Activated naive CD4-positive, alpha-beta T cell treated with anti-CD3 and anti-CD28 coated beads, Interleukin-2, amount 10 ng/mL, durations not matched to agents 7 days and 5 days (primary cell): Measurements from ENCODE around the gene CAMK2B.

ENCODE experiments used
- CTCF ChIA-PET: fragments of 350-600 bp; sonication (Branson Sonifier 250); formaldehyde crosslinking; loops from one replicate; lab custom pipeline; 2021; ENCODE audit warnings: antibody characterized with exemption; lab: Charles Lee
- DNase-seq: peaks from one replicate; pipeline ENCODE4 v3.0.0-alpha.2; 2020
- H3K27ac Mint-ChIP-seq: one replicate; pipeline ENCODE4 v1.8.0; 2021; ENCODE audit warnings: mild to moderate bottlenecking, moderate library complexity, mixed read lengths
- H3K27me3 Mint-ChIP-seq: one replicate; pipeline ENCODE4 v1.8.0; 2021; ENCODE audit warnings: mild to moderate bottlenecking, mixed read lengths
- H3K36me3 Mint-ChIP-seq: one replicate; pipeline ENCODE4 v1.8.0; 2021; ENCODE audit warnings: mixed read lengths
- H3K4me1 Mint-ChIP-seq: one replicate; pipeline ENCODE4 v1.8.0; 2021; ENCODE audit warnings: mixed read lengths
- H3K4me3 Mint-ChIP-seq: one replicate; pipeline ENCODE4 v1.8.0; 2021; ENCODE audit warnings: mild to moderate bottlenecking, moderate library complexity, mixed read lengths
- H3K9me3 Mint-ChIP-seq: one replicate; pipeline ENCODE4 v1.8.0; 2021; ENCODE audit warnings: mixed read lengths

CAMK2B gene

GRCh38 chr7:44273681-44274622 lies 51.4 kb downstream of the CAMK2B start:
- Mint-ChIP-seq H3K27me3 (peaks cover 20% of the 10 kb centered on the region), H3K36me3 (no peaks in the 10 kb centered on the region), H3K27ac (no peak overlapping the region), H3K9me3 (no peaks in the 10 kb centered on the region), H3K4me1 (no peaks in the 10 kb centered on the region), H3K4me3 (no peak overlapping the region)
- no peak for DNase-seq
- CTCF ChIA-PET: interaction anchor here (0.7 kb wide), 1 partner anchor 33 kb away, joined by 3 read pairs; no protein-coding TSS in a partner anchor

DNA sequence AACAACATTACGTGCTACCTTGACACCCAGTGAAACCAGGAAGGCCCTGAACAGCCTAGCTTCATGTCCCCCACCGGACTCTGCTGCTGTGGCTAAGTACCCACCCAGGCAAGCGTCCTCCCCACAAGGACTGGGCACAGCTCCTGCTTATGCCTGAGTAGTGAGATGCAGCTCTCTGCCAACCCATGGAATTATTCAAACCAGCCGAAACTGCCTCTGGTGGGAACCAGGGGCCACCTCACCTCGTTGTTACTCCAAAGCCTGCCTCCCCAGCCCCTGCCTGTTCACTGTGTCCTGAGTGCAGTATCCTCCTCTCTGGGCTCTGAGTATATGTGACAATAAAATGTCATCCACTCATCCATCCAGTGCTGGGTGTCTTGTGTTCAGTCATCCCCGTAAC lies 52.4 kb downstream of the CAMK2B start:
- no peak for DNase-seq
- CTCF ChIA-PET: no interaction called here
- Mint-ChIP-seq H3K27ac (no peak overlapping the region), H3K9me3 (no peaks in the 10 kb centered on the region), H3K4me3 (no peak overlapping the region), H3K4me1 (no peaks in the 10 kb centered on the region), H3K27me3 (peaks cover 24% of the 10 kb centered on the region), H3K36me3 (no peaks in the 10 kb centered on the region)

DNA sequence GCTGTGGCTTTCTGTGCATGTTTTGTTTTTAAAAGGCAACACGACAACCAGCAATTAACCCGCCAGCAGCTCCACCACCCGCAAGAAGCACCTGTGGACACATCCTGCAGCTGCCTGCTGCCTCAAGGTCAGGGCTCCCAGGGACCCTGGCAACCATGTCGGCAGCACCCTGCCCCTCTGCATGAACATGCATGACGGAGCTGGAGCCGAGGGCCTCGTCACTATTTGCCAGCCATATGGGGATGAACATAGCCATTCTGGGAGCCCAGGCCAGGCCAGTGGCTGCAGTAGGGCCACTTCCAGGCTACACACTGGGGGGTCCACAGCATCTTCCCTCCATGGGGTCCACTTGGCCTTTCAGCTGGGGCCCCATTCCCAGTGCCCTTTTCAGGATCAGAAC lies 52.9 kb downstream of the CAMK2B start:
- Mint-ChIP-seq H3K36me3 (no peaks in the 10 kb centered on the region), H3K27ac (no peak overlapping the region), H3K27me3 (peaks cover 26% of the 10 kb centered on the region), H3K9me3 (no peaks in the 10 kb centered on the region), H3K4me1 (no peaks in the 10 kb centered on the region), H3K4me3 (no peak overlapping the region)
- CTCF ChIA-PET: no interaction called here
- no peak for DNase-seq

DNA sequence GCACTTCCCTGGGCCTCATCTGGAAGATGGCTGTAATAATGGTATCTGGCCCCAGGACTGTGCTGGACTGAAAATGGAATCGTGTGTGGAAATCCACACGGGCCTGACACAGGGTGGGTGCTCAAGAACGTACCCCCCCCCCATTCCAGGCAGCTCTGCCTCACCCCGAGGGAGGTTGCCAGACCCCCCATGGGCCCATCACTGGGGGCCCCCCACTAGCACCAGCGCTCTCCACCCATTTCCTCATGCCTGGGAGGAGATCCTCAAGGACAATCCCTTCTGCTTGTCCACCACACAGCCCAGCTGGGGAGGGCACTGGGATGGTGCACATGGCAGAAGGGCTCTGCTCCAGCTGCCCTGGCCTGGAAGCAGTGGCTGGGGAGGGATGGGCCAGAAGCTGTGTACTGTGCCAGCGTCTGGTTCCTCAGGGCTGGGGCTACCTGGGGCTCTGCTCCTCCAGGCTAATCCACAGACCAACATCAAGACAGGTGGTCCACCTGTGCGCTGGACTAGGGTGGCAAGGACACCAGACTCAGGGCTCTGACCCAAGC lies 55.4 kb downstream of the CAMK2B start:
- no peaks in the 10 kb centered on the region for H3K9me3 Mint-ChIP-seq
- peaks cover 27% of the 10 kb centered on the region for H3K27me3 Mint-ChIP-seq
- DNase-seq: no peak
- no peak overlapping the region for H3K4me3 Mint-ChIP-seq
- no peaks in the 10 kb centered on the region for H3K36me3 Mint-ChIP-seq
- H3K27ac Mint-ChIP-seq: no peak overlapping the region
- CTCF ChIA-PET: interaction anchor here (0.6 to 1.3 kb wide), 2 partner anchors 23 to 294 kb away, joined by 3 read pairs; no protein-coding TSS in a partner anchor
- no peaks in the 10 kb centered on the region for H3K4me1 Mint-ChIP-seq

DNA sequence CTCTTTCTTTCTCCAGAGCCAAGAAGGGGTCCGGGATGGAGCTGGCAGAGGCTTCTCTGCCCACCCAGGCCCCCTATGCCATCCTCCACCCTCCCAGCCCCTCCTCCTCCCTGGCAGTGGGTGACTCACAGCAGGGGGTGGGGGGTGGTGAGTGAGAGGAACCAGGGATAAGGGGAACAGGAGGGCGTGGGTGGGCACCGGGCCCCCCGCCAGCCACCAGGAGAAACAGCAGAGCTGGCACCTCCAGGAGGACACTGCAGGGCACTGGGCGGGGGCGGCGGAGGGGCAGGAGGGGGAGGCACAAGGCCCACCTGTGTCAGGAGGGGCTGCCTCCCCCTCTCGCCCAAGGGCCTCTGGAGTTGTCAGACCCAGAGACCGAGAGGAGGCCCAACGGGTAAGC lies 56.0 kb downstream of the CAMK2B start:
- Mint-ChIP-seq H3K27me3 (peaks cover 33% of the 10 kb centered on the region), H3K4me3 (no peak overlapping the region), H3K9me3 (no peaks in the 10 kb centered on the region), H3K36me3 (no peaks in the 10 kb centered on the region), H3K27ac (no peak overlapping the region), H3K4me1 (no peaks in the 10 kb centered on the region)
- CTCF ChIA-PET: interaction anchor here (0.6 to 1.3 kb wide), 2 partner anchors 23 to 295 kb away, joined by 3 read pairs; no protein-coding TSS in a partner anchor
- no peak for DNase-seq

DNA sequence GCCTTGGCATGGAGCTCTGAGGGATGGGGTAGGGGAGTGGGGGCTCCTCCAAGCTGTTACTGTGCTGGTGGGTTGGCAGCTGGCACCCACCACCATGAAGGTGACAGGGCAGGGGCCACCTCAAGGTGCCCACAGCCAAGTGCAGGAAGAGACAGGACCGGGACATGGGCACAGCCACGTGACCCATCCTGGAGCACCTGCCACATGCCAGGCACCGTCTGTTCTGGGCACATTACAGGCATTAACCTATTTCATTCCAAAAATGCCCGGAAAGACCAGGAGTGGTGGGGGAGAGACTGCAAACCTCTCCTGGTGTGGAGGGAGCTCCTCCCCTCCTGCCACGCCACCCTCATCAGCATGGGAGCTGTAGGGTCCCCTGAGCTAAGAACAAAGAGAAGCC lies 56.7 kb downstream of the CAMK2B start:
- DNase-seq: no peak
- H3K36me3 Mint-ChIP-seq: no peaks in the 10 kb centered on the region
- no peaks in the 10 kb centered on the region for H3K9me3 Mint-ChIP-seq
- H3K27ac Mint-ChIP-seq: no peak overlapping the region
- CTCF ChIA-PET: interaction anchor here (1.3 kb wide), 1 partner anchor 296 kb away, joined by 3 read pairs; no protein-coding TSS in a partner anchor
- H3K27me3 Mint-ChIP-seq: peaks cover 33% of the 10 kb centered on the region
- H3K4me1 Mint-ChIP-seq: no peaks in the 10 kb centered on the region
- H3K4me3 Mint-ChIP-seq: no peak overlapping the region

DNA sequence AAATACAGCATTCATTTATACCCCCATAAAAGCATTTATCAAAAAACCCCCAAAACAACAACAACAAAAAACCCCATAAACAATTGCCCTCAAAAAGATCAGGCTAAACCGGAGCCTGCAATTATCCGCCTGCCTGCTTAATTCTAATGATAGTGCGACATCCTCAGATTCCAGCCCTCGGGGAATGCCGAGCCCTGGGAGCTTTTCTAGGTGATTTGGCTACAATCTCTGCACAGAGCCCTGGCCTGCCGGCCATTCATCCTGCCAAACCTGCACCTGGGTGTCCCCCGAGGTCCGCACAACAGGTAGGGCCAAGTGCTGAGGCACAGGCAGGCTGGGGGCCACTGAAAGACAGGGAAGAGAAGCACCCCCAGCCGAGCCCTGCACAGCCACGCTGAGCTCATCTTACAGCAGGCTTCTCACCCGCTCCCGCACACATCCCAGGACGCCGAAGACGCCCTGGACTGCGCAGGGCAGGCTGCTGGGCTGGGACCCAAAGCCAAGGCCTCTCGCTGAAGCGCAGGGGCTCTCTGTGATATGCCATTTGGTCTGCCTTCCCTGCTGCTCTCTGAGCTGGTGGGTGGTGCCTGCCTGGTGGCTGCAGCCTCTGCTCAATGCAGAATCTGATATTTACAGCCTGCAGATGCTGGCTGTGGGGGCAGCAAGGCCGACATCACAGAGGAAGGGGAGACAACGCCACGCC lies 57.5 kb downstream of the CAMK2B start:
- no peaks in the 10 kb centered on the region for H3K4me1 Mint-ChIP-seq
- CTCF ChIA-PET: no interaction called here
- no peaks in the 10 kb centered on the region for H3K9me3 Mint-ChIP-seq
- H3K36me3 Mint-ChIP-seq: no peaks in the 10 kb centered on the region
- H3K27ac Mint-ChIP-seq: peak overlapping the region; percentile 52
- H3K27me3 Mint-ChIP-seq: peaks cover 35% of the 10 kb centered on the region
- no peak for DNase-seq
- H3K4me3 Mint-ChIP-seq: no peak overlapping the region

GRCh38 chr7:44267178-44267577 lies 58.2 kb downstream of the CAMK2B start:
- Mint-ChIP-seq H3K27ac (no peak overlapping the region), H3K36me3 (no peaks in the 10 kb centered on the region), H3K4me1 (no peaks in the 10 kb centered on the region), H3K9me3 (no peaks in the 10 kb centered on the region), H3K4me3 (no peak overlapping the region), H3K27me3 (peaks cover 35% of the 10 kb centered on the region)
- no peak for DNase-seq
- CTCF ChIA-PET: no interaction called here

DNA sequence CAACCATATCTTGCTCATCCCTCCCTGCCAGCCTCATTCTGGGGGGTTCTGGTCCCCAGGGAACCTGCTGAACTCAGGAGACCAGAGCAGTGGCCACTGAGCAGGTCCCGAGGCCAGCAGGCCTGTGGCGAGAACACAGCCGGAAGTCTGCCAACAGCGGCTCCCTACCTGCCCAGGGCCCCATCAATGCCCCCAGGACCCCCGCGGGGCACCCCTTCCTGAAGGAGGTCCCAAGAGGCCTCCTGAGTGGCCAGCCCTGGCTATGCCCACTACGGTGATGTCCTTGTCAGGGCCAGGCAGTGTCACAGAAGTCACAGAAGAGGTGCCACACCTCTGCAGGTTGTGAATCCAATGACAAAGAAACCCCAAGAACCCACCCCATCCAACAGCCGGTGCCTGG lies 58.9 kb downstream of the CAMK2B start:
- no peak overlapping the region for H3K4me3 Mint-ChIP-seq
- CTCF ChIA-PET: no interaction called here
- H3K27ac Mint-ChIP-seq: no peak overlapping the region
- DNase-seq: no peak
- H3K4me1 Mint-ChIP-seq: no peaks in the 10 kb centered on the region
- peaks cover 35% of the 10 kb centered on the region for H3K27me3 Mint-ChIP-seq
- no peaks in the 10 kb centered on the region for H3K9me3 Mint-ChIP-seq
- H3K36me3 Mint-ChIP-seq: no peaks in the 10 kb centered on the region

DNA sequence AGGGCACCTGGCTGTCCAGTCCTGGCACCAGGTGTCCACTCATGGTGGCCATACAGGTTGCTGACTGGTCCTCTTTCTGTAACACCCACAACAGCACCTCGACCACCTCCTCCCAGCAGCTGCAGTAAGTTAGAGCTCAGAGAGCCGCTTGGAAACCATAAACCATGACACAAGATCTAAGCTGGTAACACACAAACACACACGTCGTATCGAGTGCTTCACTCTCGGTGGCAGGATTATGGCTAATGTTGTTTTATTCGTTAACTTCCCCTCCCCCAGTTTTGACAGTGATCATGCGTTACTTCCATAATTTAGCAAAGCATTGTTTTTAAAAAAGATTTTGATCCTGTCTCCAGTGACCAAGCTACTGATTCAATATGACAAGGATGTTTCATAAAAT lies 59.7 kb downstream of the CAMK2B start:
- Mint-ChIP-seq H3K36me3 (no peaks in the 10 kb centered on the region), H3K4me1 (no peaks in the 10 kb centered on the region), H3K27me3 (peaks cover 30% of the 10 kb centered on the region), H3K9me3 (no peaks in the 10 kb centered on the region), H3K27ac (no peak overlapping the region), H3K4me3 (no peak overlapping the region)
- DNase-seq: no peak
- CTCF ChIA-PET: interaction anchor here (2.4 kb wide), 1 partner anchor 25 kb away, joined by 7 read pairs; no protein-coding TSS in a partner anchor

GRCh38 chr7:44264221-44264931 lies 61.0 kb downstream of the CAMK2B start:
- Mint-ChIP-seq H3K36me3 (no peaks in the 10 kb centered on the region), H3K9me3 (no peaks in the 10 kb centered on the region), H3K4me3 (no peak overlapping the region), H3K27ac (no peak overlapping the region), H3K4me1 (peaks cover 7% of the 10 kb centered on the region), H3K27me3 (peaks cover 30% of the 10 kb centered on the region)
- no peak for DNase-seq
- CTCF ChIA-PET: interaction anchor here (2.4 kb wide), 1 partner anchor 24 kb away, joined by 7 read pairs; no protein-coding TSS in a partner anchor

- CTCF ChIA-PET: interaction anchor here (2.4 kb wide), 1 partner anchor 23 kb away, joined by 7 read pairs; no protein-coding TSS in a partner anchor
- Mint-ChIP-seq H3K36me3 (no peaks in the 10 kb centered on the region), H3K27me3 (peaks cover 30% of the 10 kb centered on the region), H3K4me3 (no peak overlapping the region), H3K9me3 (no peaks in the 10 kb centered on the region), H3K27ac (no peak overlapping the region), H3K4me1 (peaks cover 11% of the 10 kb centered on the region)
- DNase-seq: no peak
These were observed 61.9 kb downstream of the CAMK2B start for GRCh38 chr7:44263326-44264082.

GRCh38 chr7:44262031-44262430 lies 63.4 kb downstream of the CAMK2B start:
- no peak overlapping the region for H3K27ac Mint-ChIP-seq
- no peak for DNase-seq
- CTCF ChIA-PET: interaction anchor here (1.2 kb wide), 1 partner anchor 9 kb away, joined by 3 read pairs; no protein-coding TSS in a partner anchor
- H3K9me3 Mint-ChIP-seq: no peaks in the 10 kb centered on the region
- peaks cover 24% of the 10 kb centered on the region for H3K27me3 Mint-ChIP-seq
- H3K4me3 Mint-ChIP-seq: no peak overlapping the region
- H3K4me1 Mint-ChIP-seq: peaks cover 25% of the 10 kb centered on the region
- no peaks in the 10 kb centered on the region for H3K36me3 Mint-ChIP-seq
